Measurements from ENCODE around the gene FGR.

GRCh38 chr1:27662261-27662660 is 27.3 kb upstream of the FGR start:
- TF ChIP-seq, protein P1, sequence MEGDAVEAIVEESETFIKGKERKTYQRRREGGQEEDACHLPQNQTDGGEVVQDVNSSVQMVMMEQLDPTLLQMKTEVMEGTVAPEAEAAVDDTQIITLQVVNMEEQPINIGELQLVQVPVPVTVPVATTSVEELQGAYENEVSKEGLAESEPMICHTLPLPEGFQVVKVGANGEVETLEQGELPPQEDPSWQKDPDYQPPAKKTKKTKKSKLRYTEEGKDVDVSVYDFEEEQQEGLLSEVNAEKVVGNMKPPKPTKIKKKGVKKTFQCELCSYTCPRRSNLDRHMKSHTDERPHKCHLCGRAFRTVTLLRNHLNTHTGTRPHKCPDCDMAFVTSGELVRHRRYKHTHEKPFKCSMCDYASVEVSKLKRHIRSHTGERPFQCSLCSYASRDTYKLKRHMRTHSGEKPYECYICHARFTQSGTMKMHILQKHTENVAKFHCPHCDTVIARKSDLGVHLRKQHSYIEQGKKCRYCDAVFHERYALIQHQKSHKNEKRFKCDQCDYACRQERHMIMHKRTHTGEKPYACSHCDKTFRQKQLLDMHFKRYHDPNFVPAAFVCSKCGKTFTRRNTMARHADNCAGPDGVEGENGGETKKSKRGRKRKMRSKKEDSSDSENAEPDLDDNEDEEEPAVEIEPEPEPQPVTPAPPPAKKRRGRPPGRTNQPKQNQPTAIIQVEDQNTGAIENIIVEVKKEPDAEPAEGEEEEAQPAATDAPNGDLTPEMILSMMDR (IDR thresholded peaks at IDR 0.05): no peak
- no peak for TF ChIP-seq POLR2A (IDR thresholded peaks at IDR 0.05)

Measured in adrenal gland (tissue), 5 donors.